Activated naive CD8-positive, alpha-beta T cell treated with anti-CD3 and anti-CD28 coated beads, Interleukin-2, amount 50 U/mL, for 16 hours (primary cell): ENCODE results near the gene MYPN.
"Not testable (repeated sequence)": the region's sequence is repeated elsewhere in the genome, so short reads cannot be mapped to it uniquely, and the experiment has no call there.

Experiments
- DNase-seq: peaks from one replicate; pipeline ENCODE4 v3.0.0-alpha.2; 2020; ENCODE audit warnings: low read depth, low spot score

MYPN gene

GRCh38 chr10:68109331-68109730 lies at the start of gene MYPN:
Gene MYPN (plus strand): TSS chr10:68109488. CDS start chr10:68121439, 11,951 bp downstream.
- no peak for DNase-seq

- no peak for DNase-seq
Observed at GRCh38 chr10:68067029-68067428, 42.3 kb upstream of the MYPN start.

GRCh38 chr10:68067508-68067907 lies 41.8 kb upstream of the MYPN start:
- no peak for DNase-seq

GRCh38 chr10:68073631-68074030 lies 35.7 kb upstream of the MYPN start:
- no peak for DNase-seq

GRCh38 chr10:68074031-68074774 lies 35.1 kb upstream of the MYPN start:
- DNase-seq = no peak

GRCh38 chr10:68074775-68075549 lies 34.3 kb upstream of the MYPN start, which contains the start of gene HERC4:
Gene HERC4 (minus strand): TSS chr10:68075283. CDS start chr10:68073108, 2,175 bp downstream.
- DNase-seq = peak; percentile 81

- DNase-seq = no peak
Observed at GRCh38 chr10:68075550-68076004, 33.7 kb upstream of the MYPN start.

GRCh38 chr10:68076081-68076480 lies 33.2 kb upstream of the MYPN start:
- not testable (repeated sequence) for DNase-seq

- DNase-seq = no peak
Observed at GRCh38 chr10:68077026-68077425, 32.3 kb upstream of the MYPN start.

GRCh38 chr10:68079434-68079833 lies 29.9 kb upstream of the MYPN start:
- no peak for DNase-seq

- no peak for DNase-seq
Observed at GRCh38 chr10:68080853-68081431, 28.3 kb upstream of the MYPN start.

GRCh38 chr10:68081916-68082315 lies 27.4 kb upstream of the MYPN start:
- DNase-seq = no peak

- no peak for DNase-seq
Observed at GRCh38 chr10:68082872-68083271, 26.4 kb upstream of the MYPN start.

GRCh38 chr10:68083953-68084352 lies 25.3 kb upstream of the MYPN start:
- no peak for DNase-seq

GRCh38 chr10:68084469-68084868 lies 24.8 kb upstream of the MYPN start:
- no peak for DNase-seq

- no peak for DNase-seq
Observed at GRCh38 chr10:68086011-68086410, 23.3 kb upstream of the MYPN start.

- DNase-seq = no peak
Observed at GRCh38 chr10:68086910-68087684, 22.2 kb upstream of the MYPN start.

GRCh38 chr10:68087685-68088401 lies 21.4 kb upstream of the MYPN start:
- DNase-seq = no peak

- no peak for DNase-seq
Observed at GRCh38 chr10:68088740-68089139, 20.5 kb upstream of the MYPN start.

- DNase-seq = no peak
Observed at GRCh38 chr10:68090586-68090985, 18.7 kb upstream of the MYPN start.

GRCh38 chr10:68092512-68092911 lies 16.8 kb upstream of the MYPN start:
- DNase-seq = no peak
